Measurements from ENCODE around the gene SMARCD3.

SMARCD3 gene

GRCh38 chr7:151248346-151249033, at the start of gene SMARCD3:
Gene SMARCD3 (minus strand): TSS chr7:151248694. CDS start chr7:151248562, 132 bp downstream.
- peak within 1 kb of the TSS; percentile 55 for H3K9ac ChIP-seq (ENCODE audit: low read length)
- H3K4me3 ChIP-seq (ENCODE audit: low read length): no peak within 1 kb of the TSS
- H3K4me1 ChIP-seq (ENCODE audit: control insufficient read depth, insufficient read depth, low read length): peaks cover 56% of the 10 kb centered on the region
- no peaks in the 10 kb centered on the region for H3K9me3 ChIP-seq (ENCODE audit: control insufficient read depth, low read length)
- no peaks in the 10 kb centered on the region for H3K36me3 ChIP-seq (ENCODE audit: control insufficient read depth, insufficient read depth, low read length)
- H3K27me3 ChIP-seq (ENCODE audit: control insufficient read depth, insufficient read depth, low read length): peaks cover 82% of the 10 kb centered on the region

DNA sequence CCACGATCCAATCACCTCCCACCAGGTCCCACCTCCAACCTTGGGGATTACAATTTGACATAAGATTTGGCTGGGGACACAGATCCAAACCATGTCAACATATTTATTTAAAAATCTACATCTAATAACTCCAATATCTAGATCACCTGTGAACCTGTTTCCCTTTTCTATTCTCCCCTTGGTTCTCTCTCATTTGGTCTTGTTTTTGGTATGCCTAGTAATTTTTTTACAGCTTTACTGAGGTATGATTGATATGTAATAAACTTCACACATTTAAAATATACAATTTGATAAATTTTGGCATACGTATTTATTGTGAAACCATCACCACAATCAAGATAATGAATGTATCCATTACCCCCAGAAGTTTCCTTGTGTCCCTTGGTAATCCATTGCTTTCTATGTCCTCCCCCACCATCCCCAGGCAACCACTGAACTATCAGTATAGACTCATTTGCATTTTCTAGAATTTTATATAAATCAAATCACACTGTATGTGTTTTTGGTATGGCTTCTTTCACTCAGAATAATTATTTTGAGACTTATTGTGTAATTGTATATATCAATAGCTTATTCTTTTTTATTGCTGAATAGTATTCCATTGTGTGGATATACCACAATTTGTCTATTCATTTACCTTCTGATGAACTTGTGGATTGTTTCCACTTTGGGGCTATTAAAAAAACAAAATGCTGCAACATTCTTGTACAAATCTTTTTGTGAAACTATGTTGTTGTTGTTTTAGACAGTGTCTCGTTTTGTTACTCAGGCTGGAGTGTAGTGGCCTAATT, 47.9 kb upstream of the SMARCD3 start:
- no peak overlapping the region for H3K4me3 ChIP-seq (ENCODE audit: low read length)
- no peaks in the 10 kb centered on the region for H3K27me3 ChIP-seq (ENCODE audit: control insufficient read depth, insufficient read depth, low read length)
- H3K9ac ChIP-seq (ENCODE audit: low read length): no peak overlapping the region
- H3K4me1 ChIP-seq (ENCODE audit: control insufficient read depth, insufficient read depth, low read length): no peaks in the 10 kb centered on the region
- H3K9me3 ChIP-seq (ENCODE audit: control insufficient read depth, low read length): no peaks in the 10 kb centered on the region
- H3K36me3 ChIP-seq (ENCODE audit: control insufficient read depth, insufficient read depth, low read length): no peaks in the 10 kb centered on the region

DNA sequence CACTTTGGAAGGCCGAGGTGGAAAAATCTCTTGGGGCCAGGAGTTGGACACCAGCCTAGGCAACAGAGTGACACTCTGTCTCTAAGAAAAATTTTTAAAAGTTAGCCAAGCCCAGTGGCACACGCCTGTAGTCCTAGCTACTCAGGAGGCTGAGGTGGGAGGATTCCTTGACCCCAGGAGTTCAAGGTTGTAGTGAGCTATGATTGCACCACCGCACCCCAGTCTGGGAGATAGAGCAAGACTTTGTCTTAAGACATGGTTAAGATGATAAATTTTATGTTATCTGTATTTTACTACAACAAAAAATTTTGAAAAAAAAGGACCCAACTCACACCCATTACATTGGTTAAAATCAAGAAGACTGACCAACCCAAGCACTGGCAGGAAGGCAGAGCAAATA, 44.4 kb upstream of the SMARCD3 start:
- no peaks in the 10 kb centered on the region for H3K9me3 ChIP-seq (ENCODE audit: control insufficient read depth, low read length)
- no peak overlapping the region for H3K4me3 ChIP-seq (ENCODE audit: low read length)
- no peak overlapping the region for H3K9ac ChIP-seq (ENCODE audit: low read length)
- H3K36me3 ChIP-seq (ENCODE audit: control insufficient read depth, insufficient read depth, low read length): no peaks in the 10 kb centered on the region
- no peaks in the 10 kb centered on the region for H3K4me1 ChIP-seq (ENCODE audit: control insufficient read depth, insufficient read depth, low read length)
- no peaks in the 10 kb centered on the region for H3K27me3 ChIP-seq (ENCODE audit: control insufficient read depth, insufficient read depth, low read length)

DNA sequence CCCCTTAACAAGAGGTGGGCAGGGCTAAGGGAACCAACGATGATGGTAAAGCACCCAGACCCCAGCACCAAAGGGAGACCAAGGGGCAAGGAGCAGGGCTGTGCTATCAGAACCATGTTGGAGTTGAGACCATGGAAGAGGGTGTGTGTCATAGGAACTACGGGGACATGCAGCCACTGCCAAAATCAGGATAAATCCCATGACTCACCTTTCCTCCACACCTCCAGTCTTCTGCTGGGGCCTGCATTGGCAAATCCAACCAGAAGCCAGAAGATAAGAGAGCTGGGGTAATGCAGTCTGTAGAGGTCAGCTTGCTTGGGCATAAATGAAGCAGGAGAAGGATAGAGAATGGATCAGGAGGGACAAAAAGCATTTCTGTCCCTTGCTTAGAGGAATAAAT, 42.7 kb upstream of the SMARCD3 start:
- H3K4me3 ChIP-seq (ENCODE audit: low read length): no peak overlapping the region
- no peaks in the 10 kb centered on the region for H3K27me3 ChIP-seq (ENCODE audit: control insufficient read depth, insufficient read depth, low read length)
- no peaks in the 10 kb centered on the region for H3K36me3 ChIP-seq (ENCODE audit: control insufficient read depth, insufficient read depth, low read length)
- no peak overlapping the region for H3K9ac ChIP-seq (ENCODE audit: low read length)
- H3K4me1 ChIP-seq (ENCODE audit: control insufficient read depth, insufficient read depth, low read length): no peaks in the 10 kb centered on the region
- no peaks in the 10 kb centered on the region for H3K9me3 ChIP-seq (ENCODE audit: control insufficient read depth, low read length)

DNA sequence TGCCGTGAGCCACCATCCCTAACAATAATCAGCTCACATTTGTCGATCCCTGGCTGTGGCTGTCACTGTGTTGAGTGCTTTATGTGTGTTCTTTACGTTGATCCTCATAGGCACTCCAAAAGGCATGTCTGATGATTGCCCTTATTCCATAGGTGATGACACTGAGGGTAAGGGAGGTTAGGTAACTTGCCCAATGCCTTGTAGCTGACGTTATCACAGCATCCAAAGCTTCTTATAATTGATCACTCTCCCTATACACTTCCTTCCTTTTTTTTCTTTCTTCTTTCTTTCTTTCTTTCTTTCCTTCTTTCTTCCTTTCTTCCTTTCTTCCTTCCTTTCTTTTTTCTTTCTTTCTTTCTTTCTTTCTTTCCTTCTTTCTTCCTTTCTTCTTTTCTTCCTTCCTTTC, 41.9 kb upstream of the SMARCD3 start:
- H3K9ac ChIP-seq (ENCODE audit: low read length): no peak overlapping the region
- H3K4me1 ChIP-seq (ENCODE audit: control insufficient read depth, insufficient read depth, low read length): no peaks in the 10 kb centered on the region
- H3K27me3 ChIP-seq (ENCODE audit: control insufficient read depth, insufficient read depth, low read length): no peaks in the 10 kb centered on the region
- H3K9me3 ChIP-seq (ENCODE audit: control insufficient read depth, low read length): no peaks in the 10 kb centered on the region
- no peak overlapping the region for H3K4me3 ChIP-seq (ENCODE audit: low read length)
- H3K36me3 ChIP-seq (ENCODE audit: control insufficient read depth, insufficient read depth, low read length): no peaks in the 10 kb centered on the region

DNA sequence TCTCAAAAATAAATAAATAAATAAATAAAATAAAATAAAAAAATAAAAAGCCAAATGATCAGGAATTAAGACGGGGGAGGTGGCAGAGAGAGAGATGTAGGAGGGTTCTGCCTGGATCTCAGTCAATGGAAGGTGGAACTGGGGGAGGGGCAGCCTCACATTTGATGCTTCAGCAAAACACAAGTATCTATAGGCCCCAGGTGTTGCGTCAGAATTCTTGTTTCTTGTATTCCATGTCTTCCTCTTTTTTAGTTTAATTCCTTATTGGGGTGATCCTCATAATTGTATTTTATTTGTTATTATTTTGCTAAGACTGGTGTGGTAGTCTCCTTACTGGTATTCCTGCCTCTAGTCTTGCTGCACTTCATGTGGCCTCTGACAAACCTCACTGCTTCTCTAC, 41.4 kb upstream of the SMARCD3 start:
- no peaks in the 10 kb centered on the region for H3K27me3 ChIP-seq (ENCODE audit: control insufficient read depth, insufficient read depth, low read length)
- H3K9ac ChIP-seq (ENCODE audit: low read length): no peak overlapping the region
- no peaks in the 10 kb centered on the region for H3K4me1 ChIP-seq (ENCODE audit: control insufficient read depth, insufficient read depth, low read length)
- no peak overlapping the region for H3K4me3 ChIP-seq (ENCODE audit: low read length)
- no peaks in the 10 kb centered on the region for H3K36me3 ChIP-seq (ENCODE audit: control insufficient read depth, insufficient read depth, low read length)
- no peaks in the 10 kb centered on the region for H3K9me3 ChIP-seq (ENCODE audit: control insufficient read depth, low read length)

DNA sequence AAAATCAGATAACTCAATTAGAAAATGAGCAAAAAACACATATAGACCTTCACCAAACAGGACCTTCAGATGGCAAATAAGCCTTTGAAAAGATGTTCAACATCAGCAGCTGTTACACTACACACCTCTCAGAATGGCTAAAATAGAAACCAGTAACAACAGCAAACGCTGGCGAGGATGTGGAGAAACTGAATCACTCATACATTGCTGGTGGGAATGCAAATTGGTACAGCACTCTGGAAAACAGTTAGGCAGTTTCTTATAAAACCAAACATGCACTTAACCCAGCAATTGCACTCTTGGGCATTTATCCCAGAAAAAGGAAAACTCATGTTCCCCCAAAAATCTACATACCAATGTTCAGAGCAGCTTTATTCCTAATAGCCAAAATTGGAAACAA, 37.7 kb upstream of the SMARCD3 start:
- Histone ChIP-seq H3K9ac (ENCODE audit: low read length) (no peak overlapping the region), H3K27me3 (ENCODE audit: control insufficient read depth, insufficient read depth, low read length) (no peaks in the 10 kb centered on the region), H3K4me3 (ENCODE audit: low read length) (no peak overlapping the region), H3K4me1 (ENCODE audit: control insufficient read depth, insufficient read depth, low read length) (no peaks in the 10 kb centered on the region), H3K36me3 (ENCODE audit: control insufficient read depth, insufficient read depth, low read length) (no peaks in the 10 kb centered on the region), H3K9me3 (ENCODE audit: control insufficient read depth, low read length) (no peaks in the 10 kb centered on the region)

GRCh38 chr7:151283302-151283701, 34.8 kb upstream of the SMARCD3 start:
- no peaks in the 10 kb centered on the region for H3K27me3 ChIP-seq (ENCODE audit: control insufficient read depth, insufficient read depth, low read length)
- H3K36me3 ChIP-seq (ENCODE audit: control insufficient read depth, insufficient read depth, low read length): no peaks in the 10 kb centered on the region
- no peak overlapping the region for H3K9ac ChIP-seq (ENCODE audit: low read length)
- no peak overlapping the region for H3K4me3 ChIP-seq (ENCODE audit: low read length)
- H3K4me1 ChIP-seq (ENCODE audit: control insufficient read depth, insufficient read depth, low read length): no peaks in the 10 kb centered on the region
- H3K9me3 ChIP-seq (ENCODE audit: control insufficient read depth, low read length): no peaks in the 10 kb centered on the region

- no peaks in the 10 kb centered on the region for H3K36me3 ChIP-seq (ENCODE audit: control insufficient read depth, insufficient read depth, low read length)
- peaks cover 7% of the 10 kb centered on the region for H3K27me3 ChIP-seq (ENCODE audit: control insufficient read depth, insufficient read depth, low read length)
- H3K9ac ChIP-seq (ENCODE audit: low read length): no peak overlapping the region
Measured at GRCh38 chr7:151282111-151282510, 33.6 kb upstream of the SMARCD3 start.

DNA sequence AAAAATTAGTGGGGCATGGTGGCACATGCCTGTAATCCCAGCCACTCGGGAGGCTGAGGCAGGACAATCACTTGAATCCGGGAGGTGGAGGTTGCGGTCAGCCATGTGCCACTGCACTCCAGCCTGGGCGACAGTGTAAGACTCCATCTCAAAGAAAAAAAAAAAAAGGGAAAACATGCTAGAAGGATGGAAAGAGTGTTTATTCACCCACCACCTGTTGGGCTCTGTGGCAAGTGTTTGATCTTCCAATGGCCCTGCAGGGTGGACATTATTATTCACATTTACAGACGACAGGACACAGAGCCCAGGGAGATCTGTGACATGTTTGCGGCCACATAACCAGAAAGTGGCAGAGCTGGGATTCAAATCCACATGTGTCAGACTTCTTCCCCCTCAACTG, 33.2 kb upstream of the SMARCD3 start:
- Histone ChIP-seq H3K9me3 (ENCODE audit: control insufficient read depth, low read length) (no peaks in the 10 kb centered on the region), H3K9ac (ENCODE audit: low read length) (no peak overlapping the region), H3K4me3 (ENCODE audit: low read length) (no peak overlapping the region), H3K27me3 (ENCODE audit: control insufficient read depth, insufficient read depth, low read length) (peaks cover 7% of the 10 kb centered on the region), H3K4me1 (ENCODE audit: control insufficient read depth, insufficient read depth, low read length) (peaks cover 6% of the 10 kb centered on the region), H3K36me3 (ENCODE audit: control insufficient read depth, insufficient read depth, low read length) (no peaks in the 10 kb centered on the region)

More at GRCh38 chr7:151282111-151282510, 33.6 kb upstream of the SMARCD3 start:
- no peak overlapping the region for H3K4me3 ChIP-seq (ENCODE audit: low read length)
- H3K4me1 ChIP-seq (ENCODE audit: control insufficient read depth, insufficient read depth, low read length): peaks cover 6% of the 10 kb centered on the region
- no peaks in the 10 kb centered on the region for H3K9me3 ChIP-seq (ENCODE audit: control insufficient read depth, low read length)

GRCh38 chr7:151280388-151281019, 32.0 kb upstream of the SMARCD3 start:
- H3K27me3 ChIP-seq (ENCODE audit: control insufficient read depth, insufficient read depth, low read length): peaks cover 18% of the 10 kb centered on the region
- H3K9ac ChIP-seq (ENCODE audit: low read length): no peak overlapping the region
- peaks cover 13% of the 10 kb centered on the region for H3K4me1 ChIP-seq (ENCODE audit: control insufficient read depth, insufficient read depth, low read length)
- H3K36me3 ChIP-seq (ENCODE audit: control insufficient read depth, insufficient read depth, low read length): no peaks in the 10 kb centered on the region
- H3K4me3 ChIP-seq (ENCODE audit: low read length): no peak overlapping the region
- no peaks in the 10 kb centered on the region for H3K9me3 ChIP-seq (ENCODE audit: control insufficient read depth, low read length)

GRCh38 chr7:151279868-151280267, 31.4 kb upstream of the SMARCD3 start:
- Histone ChIP-seq H3K9ac (ENCODE audit: low read length) (no peak overlapping the region), H3K4me3 (ENCODE audit: low read length) (no peak overlapping the region), H3K36me3 (ENCODE audit: control insufficient read depth, insufficient read depth, low read length) (no peaks in the 10 kb centered on the region), H3K4me1 (ENCODE audit: control insufficient read depth, insufficient read depth, low read length) (peaks cover 13% of the 10 kb centered on the region), H3K27me3 (ENCODE audit: control insufficient read depth, insufficient read depth, low read length) (peaks cover 22% of the 10 kb centered on the region), H3K9me3 (ENCODE audit: control insufficient read depth, low read length) (no peaks in the 10 kb centered on the region)

Data from mucosa of stomach (tissue), 1 donor.